OCI-LY7 (cell line): Measurements from ENCODE around the gene AUNIP. TPM values are rescaled to one million over a fixed set of nuclear protein-coding genes. Genes with fewer than 3 reads are reported as not detected.

Source experiments
- BruUV-seq: library from RNA; stranded (reverse); fragments of 400-500 nt; replicated peaks from 2 replicates; lab custom pipeline; 2021; lab: Mats Ljungman, UMichigan
- CTCF ChIA-PET: fragments of 300-600 bp; sonication (Branson Sonifier 250); formaldehyde crosslinking; loops from one replicate; lab custom pipeline; 2022; ENCODE audit warnings: antibody characterized with exemption; ENCODE audit not compliant: unreplicated experiment; lab: Charles Lee
- POLR2A ChIA-PET: fragments of 300-600 bp; sonication (Branson Sonifier 250); formaldehyde crosslinking; loops from one replicate; lab custom pipeline; 2022; ENCODE audit warnings: antibody characterized with exemption; lab: Charles Lee
- DNase-seq: peaks from one replicate; pipeline ENCODE4 v3.0.0-alpha.2; 2015; ENCODE audit warnings: low spot score
- H2AFZ ChIP-seq: fragments of 200-600 bp; sonication (generic), shearing (Covaris generic); 2 replicates; pipeline ENCODE4 v1.6.1; 2014; ENCODE audit warnings: mild to moderate bottlenecking, antibody characterized with exemption, low read length, moderate library complexity
- H3K27ac ChIP-seq: fragments of 200-600 bp; sonication (generic); 2 replicates; pipeline ENCODE4 v1.5.1; 2014; ENCODE audit warnings: mixed run types, low read depth, mild to moderate bottlenecking, moderate library complexity, low read length, inconsistent platforms; ENCODE audit not compliant: poor library complexity, severe bottlenecking
- H3K36me3 ChIP-seq: fragments of 200-600 bp; sonication (generic); 2 replicates; pipeline ENCODE4 v1.6.1; 2014; ENCODE audit warnings: mild to moderate bottlenecking, antibody characterized with exemption, low read length, moderate library complexity, mixed read lengths; ENCODE audit not compliant: insufficient read depth
- H3K4me1 ChIP-seq: fragments of 200-600 bp; sonication (generic); 2 replicates; pipeline ENCODE4 v1.5.1; 2014; ENCODE audit warnings: mild to moderate bottlenecking, low read length; ENCODE audit not compliant: insufficient read depth, poor library complexity, severe bottlenecking
- H3K4me2 ChIP-seq: fragments of 200-600 bp; sonication (generic); 2 replicates; pipeline ENCODE4 v1.6.1; 2014; ENCODE audit warnings: mild to moderate bottlenecking, low read length
- H3K4me3 ChIP-seq: fragments of 200-600 bp; sonication (generic); 2 replicates; pipeline ENCODE4 v1.5.1; 2014; ENCODE audit warnings: mild to moderate bottlenecking, low read depth, low read length; ENCODE audit not compliant: poor library complexity, severe bottlenecking
- H3K79me2 ChIP-seq: fragments of 200-600 bp; sonication (generic); 2 replicates; pipeline ENCODE4 v1.6.1; 2016; ENCODE audit warnings: low read depth, mild to moderate bottlenecking, low read length, moderate library complexity, mixed read lengths; ENCODE audit not compliant: insufficient read depth
- H3K9me2 ChIP-seq: fragments of 200-600 bp; sonication (generic); 2 replicates; pipeline ENCODE4 v1.6.1; 2016; ENCODE audit warnings: mild to moderate bottlenecking, low read length, mixed read lengths; ENCODE audit not compliant: insufficient read depth
- H3K9me3 ChIP-seq: fragments of 200-600 bp; sonication (generic); 2 replicates; pipeline ENCODE4 v1.6.1; 2014; ENCODE audit warnings: mild to moderate bottlenecking, mixed run types, low read length, mixed read lengths
- H4K20me1 ChIP-seq: fragments of 200-600 bp; sonication (generic); 2 replicates; pipeline ENCODE4 v1.6.1; 2014; ENCODE audit warnings: mild to moderate bottlenecking, antibody characterized with exemption, low read length, moderate library complexity, mixed read lengths; ENCODE audit not compliant: insufficient read depth
- EZH2phosphoT487 ChIP-seq: fragments of 200-600 bp; sonication (generic); IDR thresholded peaks from 2 replicates; pipeline ENCODE4 v1.6.1; 2018; ENCODE audit warnings: low read depth, borderline replicate concordance, mild to moderate bottlenecking, mixed run types, antibody characterized with exemption, low read length, moderate library complexity, mixed read lengths
- intact Hi-C: fragments of 100-400 bp; cut with micrococcal nuclease; formaldehyde crosslinking; loops from one replicate; pipeline ENCODE4 v1.10.0; 2022; ENCODE audit not compliant: unreplicated experiment
- total RNA-seq, 2 experiments: library from RNA; depleted of rRNA in 1 of 2; stranded (reverse); fragments of >200 nt in 1 of 2; shearing (Covaris generic) in 1 of 2; gene quantifications; 2 replicates each; pipeline ENCODE4 v1.2.3, GENCODE V29; 2014 to 2022
- TF ChIP-seq, protein P1 (sequence below): fragments of 200-600 bp; sonication (generic); conservative IDR thresholded peaks from 2 replicates; pipeline ENCODE4 v1.5.1; 2014; ENCODE audit warnings: mild to moderate bottlenecking, antibody characterized with exemption, low read length, moderate library complexity, mixed read lengths

The AUNIP gene
- total RNA-seq, 2 experiments from 2014 or later: 15.1 to 21.5 TPM

DNA sequence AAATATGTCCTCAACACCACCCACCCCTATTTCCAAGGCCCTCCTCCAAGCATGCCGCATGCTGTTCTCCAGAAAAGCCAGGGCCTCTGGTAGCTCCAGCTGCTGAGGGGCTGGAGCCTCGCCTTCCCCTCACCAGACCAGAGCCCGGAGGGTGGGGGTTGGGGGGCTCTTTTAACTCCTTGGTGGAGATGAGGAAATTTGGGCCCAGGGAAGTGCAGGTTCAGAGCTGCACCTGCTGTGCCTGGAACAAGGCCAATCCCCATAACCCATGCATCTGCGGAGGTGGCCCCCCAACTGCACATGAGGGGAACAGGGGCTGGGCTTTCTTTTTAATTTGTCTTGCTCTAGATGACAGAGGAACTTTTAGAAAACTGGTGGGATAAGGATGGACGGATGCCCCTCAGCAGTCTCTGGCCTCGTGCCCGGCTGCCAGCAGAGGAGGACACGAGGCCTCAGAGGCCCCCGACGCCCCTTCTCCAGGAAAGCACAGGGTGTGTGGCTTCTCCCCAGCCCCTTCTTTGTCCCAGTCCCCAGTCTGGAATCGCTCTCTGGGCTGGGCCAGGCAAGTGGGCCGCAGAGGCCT is 59.8 kb downstream of the AUNIP start:
- no peak for TF ChIP-seq EZH2phosphoT487
- TF ChIP-seq, protein P1, sequence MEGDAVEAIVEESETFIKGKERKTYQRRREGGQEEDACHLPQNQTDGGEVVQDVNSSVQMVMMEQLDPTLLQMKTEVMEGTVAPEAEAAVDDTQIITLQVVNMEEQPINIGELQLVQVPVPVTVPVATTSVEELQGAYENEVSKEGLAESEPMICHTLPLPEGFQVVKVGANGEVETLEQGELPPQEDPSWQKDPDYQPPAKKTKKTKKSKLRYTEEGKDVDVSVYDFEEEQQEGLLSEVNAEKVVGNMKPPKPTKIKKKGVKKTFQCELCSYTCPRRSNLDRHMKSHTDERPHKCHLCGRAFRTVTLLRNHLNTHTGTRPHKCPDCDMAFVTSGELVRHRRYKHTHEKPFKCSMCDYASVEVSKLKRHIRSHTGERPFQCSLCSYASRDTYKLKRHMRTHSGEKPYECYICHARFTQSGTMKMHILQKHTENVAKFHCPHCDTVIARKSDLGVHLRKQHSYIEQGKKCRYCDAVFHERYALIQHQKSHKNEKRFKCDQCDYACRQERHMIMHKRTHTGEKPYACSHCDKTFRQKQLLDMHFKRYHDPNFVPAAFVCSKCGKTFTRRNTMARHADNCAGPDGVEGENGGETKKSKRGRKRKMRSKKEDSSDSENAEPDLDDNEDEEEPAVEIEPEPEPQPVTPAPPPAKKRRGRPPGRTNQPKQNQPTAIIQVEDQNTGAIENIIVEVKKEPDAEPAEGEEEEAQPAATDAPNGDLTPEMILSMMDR: no peak
- peaks cover 47% of the 10 kb centered on the region for H3K4me1 ChIP-seq
- POLR2A ChIA-PET: interaction anchor here (0.6 kb wide), 1 partner anchor 11 kb away, joined by 3 read pairs; no protein-coding TSS in a partner anchor
- intact Hi-C loops: loop anchor here (5.0 kb wide), 1 partner anchor 297 kb away; no protein-coding TSS in a partner anchor
- no peak for DNase-seq
- no peaks in the 10 kb centered on the region for H3K36me3 ChIP-seq
- no peaks in the 10 kb centered on the region for H3K9me2 ChIP-seq
- CTCF ChIA-PET: interaction anchor here (0.5 kb wide), 1 partner anchor 224 kb away, joined by 4 read pairs; no protein-coding TSS in a partner anchor
- no peaks in the 10 kb centered on the region for H3K79me2 ChIP-seq
- BruUV-seq: no TSS peak
- no peak overlapping the region for H3K27ac ChIP-seq
- peak overlapping the region; percentile 57 for H3K4me3 ChIP-seq
- peak overlapping the region; percentile 67 for H3K4me2 ChIP-seq
- H4K20me1 ChIP-seq: no peaks in the 10 kb centered on the region
- no peaks in the 10 kb centered on the region for H3K9me3 ChIP-seq
- peak overlapping the region; percentile 55; the same call in 1 of the 2 replicates for H2AFZ ChIP-seq

DNA sequence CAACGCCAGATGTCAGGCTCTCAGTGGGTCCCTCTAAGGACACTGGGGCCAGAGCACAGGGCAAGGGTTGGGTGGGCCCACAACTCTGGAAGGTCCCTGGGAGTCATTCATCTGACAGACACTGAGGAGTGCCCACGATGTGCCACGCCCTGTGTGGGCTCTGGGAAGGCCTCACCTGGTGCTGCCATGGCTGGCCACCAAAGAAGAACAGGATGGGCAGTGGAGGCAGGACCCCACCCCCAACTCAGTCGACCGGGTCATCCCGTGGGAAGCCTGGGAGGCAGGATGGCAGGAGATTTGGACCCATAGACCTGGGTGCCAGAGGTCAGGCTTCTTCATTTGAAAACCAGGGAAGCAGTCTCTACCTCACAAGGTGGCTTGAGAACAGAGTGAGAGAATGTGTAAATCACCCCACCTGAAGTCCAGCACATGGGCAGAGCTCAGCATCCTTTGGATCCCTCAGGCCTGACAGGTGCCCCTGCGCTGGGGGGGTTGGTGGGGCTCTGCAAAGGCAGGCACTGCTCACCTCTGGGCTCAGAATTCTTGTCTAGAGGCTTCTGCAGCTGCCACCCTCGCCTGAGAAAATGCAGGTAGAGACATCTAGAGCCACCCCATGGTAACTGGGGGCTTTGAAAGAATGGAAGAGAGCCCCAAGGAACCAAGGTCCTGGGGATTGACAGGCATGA is 60.4 kb downstream of the AUNIP start:
- intact Hi-C loops: loop anchor here (5.0 kb wide), 1 partner anchor 297 kb away; no protein-coding TSS in a partner anchor
- no peak overlapping the region for H3K4me2 ChIP-seq
- H2AFZ ChIP-seq: no peak overlapping the region
- H3K4me3 ChIP-seq: no peak overlapping the region
- no peaks in the 10 kb centered on the region for H3K9me2 ChIP-seq
- H4K20me1 ChIP-seq: no peaks in the 10 kb centered on the region
- TF ChIP-seq, protein P1: 0 out of 2 replicates have a peak, but pooled peaks have one; percentile 12
- TF ChIP-seq EZH2phosphoT487: no peak
- ChIA-PET CTCF (interaction anchor here (0.5 to 0.7 kb wide), 2 partner anchors 21 to 223 kb away, joined by 4 read pairs; no protein-coding TSS in a partner anchor), POLR2A (no interaction called here)
- H3K27ac ChIP-seq: no peak overlapping the region
- H3K36me3 ChIP-seq: no peaks in the 10 kb centered on the region
- H3K79me2 ChIP-seq: no peaks in the 10 kb centered on the region
- H3K9me3 ChIP-seq: no peaks in the 10 kb centered on the region
- BruUV-seq: no TSS peak
- peaks cover 47% of the 10 kb centered on the region for H3K4me1 ChIP-seq
- DNase-seq: no peak
